ENCODE measurements around the gene TOMM40L.

TOMM40L gene

GRCh38 chr1:161258439-161259344, 32.8 kb downstream of the TOMM40L start, which contains the start of gene PCP4L1:
PCP4L1 (plus strand) TSS chr1:161258745; CDS start chr1:161258975, 230 bp downstream.
- TF ChIP-seq CTCF (IDR thresholded peaks at IDR 0.05; ENCODE audit: low read length), result no peak
- no peak for TF ChIP-seq EZH2 (IDR thresholded peaks at IDR 0.05; ENCODE audit: borderline replicate concordance, low read length)
- peak within 1 kb of the TSS; percentile 67 for H3K4me3 ChIP-seq (ENCODE audit: low read depth, low read length, poor library complexity, severe bottlenecking)
- peak within 1 kb of the TSS; percentile 79 for H3K4me2 ChIP-seq (ENCODE audit: low read length)

GRCh38 chr1:161259345-161259702, 33.5 kb downstream of the TOMM40L start:
- Histone ChIP-seq H3K27ac (ENCODE audit: low read depth, low read length, poor library complexity, severe bottlenecking) (no peak overlapping the region), H3K4me3 (ENCODE audit: low read depth, low read length, poor library complexity, severe bottlenecking) (peak overlapping the region; percentile 67), H3K9me3 (ENCODE audit: low read length) (no peaks in the 10 kb centered on the region; the same call in 1 of the 2 replicates), H3K4me2 (ENCODE audit: low read length) (peak overlapping the region; percentile 79; the same call in 1 of the 2 replicates), H3K9ac (ENCODE audit: low read length) (no peak overlapping the region), H4K20me1 (ENCODE audit: insufficient read depth, low read length) (no peaks in the 10 kb centered on the region), H3K36me3 (ENCODE audit: insufficient read depth, low read length) (no peaks in the 10 kb centered on the region), H3K9me2 (ENCODE audit: low read depth, low read length) (no peaks in the 10 kb centered on the region), H3K4me1 (ENCODE audit: insufficient read depth, low read length, severe bottlenecking) (peaks cover 30% of the 10 kb centered on the region), H3K79me2 (ENCODE audit: insufficient read depth, low read length) (no peaks in the 10 kb centered on the region), H3F3A (ENCODE audit: insufficient read depth, low read length) (no peaks in the 10 kb centered on the region), H2AFZ (ENCODE audit: low read length) (no peak overlapping the region), H3K27me3 (ENCODE audit: insufficient read depth, low read length) (peaks cover 12% of the 10 kb centered on the region)
- TF ChIP-seq EZH2 (IDR thresholded peaks at IDR 0.05; ENCODE audit: borderline replicate concordance, low read length) (no peak), CTCF (IDR thresholded peaks at IDR 0.05; ENCODE audit: low read length) (no peak)

More at GRCh38 chr1:161258439-161259344, 32.8 kb downstream of the TOMM40L start, which contains the start of gene PCP4L1:
- H3K4me1 ChIP-seq (ENCODE audit: insufficient read depth, low read length, severe bottlenecking), result peaks cover 30% of the 10 kb centered on the region
- H3K9me2 ChIP-seq (ENCODE audit: low read depth, low read length), result no peaks in the 10 kb centered on the region
- H3K9me3 ChIP-seq (ENCODE audit: low read length), result no peaks in the 10 kb centered on the region; the same call in 1 of the 2 replicates
- peaks cover 12% of the 10 kb centered on the region for H3K27me3 ChIP-seq (ENCODE audit: insufficient read depth, low read length)
- H4K20me1 ChIP-seq (ENCODE audit: insufficient read depth, low read length), result no peaks in the 10 kb centered on the region
- peak within 1 kb of the TSS; percentile 51; the same call in 1 of the 2 replicates for H3K9ac ChIP-seq (ENCODE audit: low read length)
- H3K79me2 ChIP-seq (ENCODE audit: insufficient read depth, low read length), result no peaks in the 10 kb centered on the region
- no peaks in the 10 kb centered on the region for H3F3A ChIP-seq (ENCODE audit: insufficient read depth, low read length)
- no peak within 1 kb of the TSS for H3K27ac ChIP-seq (ENCODE audit: low read depth, low read length, poor library complexity, severe bottlenecking)
- no peaks in the 10 kb centered on the region for H3K36me3 ChIP-seq (ENCODE audit: insufficient read depth, low read length)
- no peak within 1 kb of the TSS for H2AFZ ChIP-seq (ENCODE audit: low read length)

- Histone ChIP-seq H2AFZ (ENCODE audit: low read length) (no peak overlapping the region), H3K4me2 (ENCODE audit: low read length) (no peak overlapping the region), H4K20me1 (ENCODE audit: insufficient read depth, low read length) (no peaks in the 10 kb centered on the region), H3F3A (ENCODE audit: insufficient read depth, low read length) (no peaks in the 10 kb centered on the region), H3K4me3 (ENCODE audit: low read depth, low read length, poor library complexity, severe bottlenecking) (no peak overlapping the region), H3K9me2 (ENCODE audit: low read depth, low read length) (no peaks in the 10 kb centered on the region), H3K9me3 (ENCODE audit: low read length) (no peaks in the 10 kb centered on the region; the same call in 1 of the 2 replicates), H3K27ac (ENCODE audit: low read depth, low read length, poor library complexity, severe bottlenecking) (no peak overlapping the region), H3K79me2 (ENCODE audit: insufficient read depth, low read length) (no peaks in the 10 kb centered on the region), H3K4me1 (ENCODE audit: insufficient read depth, low read length, severe bottlenecking) (peaks cover 30% of the 10 kb centered on the region), H3K36me3 (ENCODE audit: insufficient read depth, low read length) (no peaks in the 10 kb centered on the region), H3K9ac (ENCODE audit: low read length) (no peak overlapping the region), H3K27me3 (ENCODE audit: insufficient read depth, low read length) (peaks cover 12% of the 10 kb centered on the region)
- TF ChIP-seq CTCF (IDR thresholded peaks at IDR 0.05; ENCODE audit: low read length) (no peak), EZH2 (IDR thresholded peaks at IDR 0.05; ENCODE audit: borderline replicate concordance, low read length) (no peak)
These were observed 33.9 kb downstream of the TOMM40L start for GRCh38 chr1:161259765-161260164.
